Coronary artery (tissue), 2 donors: Measurements from ENCODE around the gene CD70.
"Not testable (repeated sequence)": the region's sequence is repeated elsewhere in the genome, so short reads cannot be mapped to it uniquely, and the experiment has no call there.

Experiments used
- DNase-seq: peaks from one replicate; pipeline ENCODE4 v3.0.0-alpha.2; 2017; ENCODE audit warnings: low spot score
- H3K27ac ChIP-seq, 2 donors: fragments of 200-600 bp; sonication (generic); one replicate each; pipeline ENCODE4 v1.5.1; 2016 to 2019
- H3K4me3 ChIP-seq: fragments of 200-600 bp; sonication (generic); 2 replicates; pipeline ENCODE4 v1.5.1; 2016; ENCODE audit warnings: mild to moderate bottlenecking, moderate library complexity
- TF ChIP-seq, protein P1 (sequence below): fragments of 200-600 bp; sonication (generic); IDR thresholded peaks from one replicate; pipeline ENCODE4 v1.5.1; 2019; ENCODE audit warnings: antibody characterized with exemption

Gene CD70

DNA sequence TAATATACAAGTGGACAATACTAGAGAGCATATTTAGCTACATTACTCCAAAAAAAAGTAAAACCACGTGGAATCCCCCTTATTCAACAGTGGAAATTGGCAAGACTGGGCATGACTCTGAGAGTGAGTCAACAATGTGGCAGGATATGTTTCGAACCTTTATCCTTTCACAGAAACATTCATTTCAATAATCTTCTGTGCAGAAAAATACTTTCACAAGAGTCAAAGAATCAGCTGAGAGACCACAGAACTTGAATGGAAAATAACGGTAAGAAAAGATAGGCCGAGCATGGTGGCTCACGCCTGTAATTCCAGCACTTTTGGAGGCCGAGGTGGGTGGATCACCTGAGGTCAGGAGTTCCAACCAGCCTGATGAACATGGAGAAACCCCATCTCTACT is 25.1 kb upstream of the CD70 start:
- Histone ChIP-seq H3K4me3 (no peak overlapping the region), H3K27ac (no peak overlapping the region)
- TF ChIP-seq, protein P1, sequence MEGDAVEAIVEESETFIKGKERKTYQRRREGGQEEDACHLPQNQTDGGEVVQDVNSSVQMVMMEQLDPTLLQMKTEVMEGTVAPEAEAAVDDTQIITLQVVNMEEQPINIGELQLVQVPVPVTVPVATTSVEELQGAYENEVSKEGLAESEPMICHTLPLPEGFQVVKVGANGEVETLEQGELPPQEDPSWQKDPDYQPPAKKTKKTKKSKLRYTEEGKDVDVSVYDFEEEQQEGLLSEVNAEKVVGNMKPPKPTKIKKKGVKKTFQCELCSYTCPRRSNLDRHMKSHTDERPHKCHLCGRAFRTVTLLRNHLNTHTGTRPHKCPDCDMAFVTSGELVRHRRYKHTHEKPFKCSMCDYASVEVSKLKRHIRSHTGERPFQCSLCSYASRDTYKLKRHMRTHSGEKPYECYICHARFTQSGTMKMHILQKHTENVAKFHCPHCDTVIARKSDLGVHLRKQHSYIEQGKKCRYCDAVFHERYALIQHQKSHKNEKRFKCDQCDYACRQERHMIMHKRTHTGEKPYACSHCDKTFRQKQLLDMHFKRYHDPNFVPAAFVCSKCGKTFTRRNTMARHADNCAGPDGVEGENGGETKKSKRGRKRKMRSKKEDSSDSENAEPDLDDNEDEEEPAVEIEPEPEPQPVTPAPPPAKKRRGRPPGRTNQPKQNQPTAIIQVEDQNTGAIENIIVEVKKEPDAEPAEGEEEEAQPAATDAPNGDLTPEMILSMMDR = no peak
- DNase-seq = no peak

DNA sequence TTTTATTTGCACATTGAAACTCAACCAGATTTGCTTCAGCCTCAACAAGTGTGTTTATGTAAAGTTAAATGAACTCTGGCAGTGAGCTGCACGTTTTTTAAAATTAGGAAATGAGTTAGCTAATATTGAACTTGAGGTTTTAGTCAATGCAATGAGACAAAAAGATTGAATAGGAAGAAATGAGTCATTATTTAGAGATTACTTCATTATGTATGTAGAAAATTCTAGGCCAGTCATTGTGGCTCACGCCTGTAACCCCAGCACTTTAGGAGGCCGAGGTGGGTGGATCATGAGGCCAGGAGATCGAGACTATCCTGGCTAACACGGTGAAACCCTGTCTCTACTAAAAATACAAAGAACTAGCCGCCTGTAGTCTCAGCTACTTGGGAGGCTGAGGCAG is 22.8 kb upstream of the CD70 start:
- no peak overlapping the region for H3K27ac ChIP-seq
- TF ChIP-seq, protein P1 = no peak
- no peak for DNase-seq
- no peak overlapping the region for H3K4me3 ChIP-seq

DNA sequence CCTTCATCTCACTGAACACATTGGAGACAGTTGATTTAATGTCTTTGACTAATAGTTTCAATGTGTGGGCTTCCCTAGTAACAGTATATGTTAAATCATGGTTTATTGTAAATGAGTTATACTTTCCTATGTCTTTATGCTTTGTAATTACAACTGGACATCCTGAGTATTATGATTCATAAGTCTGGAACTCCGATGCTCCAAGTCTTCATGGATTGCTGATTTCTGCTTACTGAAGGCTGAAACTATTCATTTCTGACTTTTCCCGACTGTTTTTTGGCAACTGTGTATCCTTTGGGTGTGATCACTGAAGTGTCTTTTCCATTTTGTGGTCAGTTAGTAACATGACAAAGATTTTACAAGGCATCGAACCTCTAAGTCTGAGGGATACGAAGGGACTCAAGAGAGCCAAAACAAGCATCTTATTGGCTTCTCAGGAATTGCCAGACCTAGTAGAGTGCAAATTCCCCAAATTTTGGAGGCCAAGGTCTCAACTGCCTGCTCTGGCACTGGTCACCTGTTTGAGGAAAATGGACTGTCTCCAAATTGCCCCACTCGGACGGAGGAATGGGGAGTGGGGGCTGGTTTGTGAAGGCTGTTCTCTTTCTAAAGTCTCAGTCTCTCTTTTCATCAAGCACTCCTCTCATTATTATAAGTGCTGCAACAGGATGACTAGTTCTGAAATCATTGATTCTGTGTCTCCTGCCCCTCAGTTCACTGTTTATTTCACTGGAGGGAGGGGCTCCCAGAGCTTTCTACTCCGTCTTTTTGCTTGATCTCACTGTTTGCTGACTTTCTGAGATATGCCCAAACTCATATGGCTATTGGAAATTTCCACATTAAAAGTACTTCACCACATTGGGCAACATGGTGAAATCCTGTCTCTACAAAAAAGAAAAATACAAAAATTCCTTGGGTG is 20.2 kb upstream of the CD70 start:
- TF ChIP-seq, protein P1 = no peak
- Histone ChIP-seq H3K4me3 (no peak overlapping the region), H3K27ac (peak overlapping the region in 1 of 2 donors; percentile 44)
- DNase-seq = no peak

DNA sequence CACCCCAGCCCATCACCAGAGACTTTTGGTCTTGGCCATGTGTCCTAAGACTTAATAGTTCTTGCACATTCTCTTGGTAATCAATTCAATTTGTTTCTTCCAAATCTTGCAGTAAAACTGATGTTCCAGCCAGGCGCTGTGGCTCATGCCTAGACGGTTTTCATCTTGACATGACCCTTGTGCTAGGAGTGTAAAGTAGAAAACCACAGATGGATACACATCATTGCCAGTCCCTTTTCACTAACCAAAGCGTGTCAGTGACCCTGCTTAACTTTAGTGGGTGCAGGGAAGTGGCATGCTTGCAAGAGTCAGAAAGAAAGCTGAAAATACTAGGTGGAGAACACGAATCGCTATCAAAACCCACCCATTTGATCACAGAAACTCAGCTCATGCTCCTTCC is 18.0 kb upstream of the CD70 start:
- DNase-seq = no peak
- Histone ChIP-seq H3K4me3 (no peak overlapping the region), H3K27ac (no peak overlapping the region)
- TF ChIP-seq, protein P1 = no peak

DNA sequence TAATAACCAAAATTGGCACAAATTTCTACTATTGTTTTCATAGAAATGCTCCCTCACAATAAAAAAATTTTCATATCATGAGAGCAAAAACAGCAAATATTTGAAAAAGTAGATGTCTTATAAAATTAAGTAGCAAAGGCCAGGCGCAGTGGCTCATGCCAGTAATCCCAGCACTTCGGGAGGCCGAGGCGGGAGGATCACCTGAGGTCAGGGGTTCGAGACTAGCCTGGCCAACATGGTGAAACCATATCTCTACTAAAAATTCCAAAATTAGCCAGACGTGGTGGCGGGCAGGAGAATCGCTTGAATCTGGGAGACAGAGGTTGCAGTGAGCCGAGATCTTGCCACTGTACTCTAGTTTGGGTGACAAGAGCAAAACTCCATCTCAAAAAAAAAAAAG is 17.2 kb upstream of the CD70 start:
- not testable (repeated sequence) for DNase-seq, H3K4me3 ChIP-seq, H3K27ac ChIP-seq

DNA sequence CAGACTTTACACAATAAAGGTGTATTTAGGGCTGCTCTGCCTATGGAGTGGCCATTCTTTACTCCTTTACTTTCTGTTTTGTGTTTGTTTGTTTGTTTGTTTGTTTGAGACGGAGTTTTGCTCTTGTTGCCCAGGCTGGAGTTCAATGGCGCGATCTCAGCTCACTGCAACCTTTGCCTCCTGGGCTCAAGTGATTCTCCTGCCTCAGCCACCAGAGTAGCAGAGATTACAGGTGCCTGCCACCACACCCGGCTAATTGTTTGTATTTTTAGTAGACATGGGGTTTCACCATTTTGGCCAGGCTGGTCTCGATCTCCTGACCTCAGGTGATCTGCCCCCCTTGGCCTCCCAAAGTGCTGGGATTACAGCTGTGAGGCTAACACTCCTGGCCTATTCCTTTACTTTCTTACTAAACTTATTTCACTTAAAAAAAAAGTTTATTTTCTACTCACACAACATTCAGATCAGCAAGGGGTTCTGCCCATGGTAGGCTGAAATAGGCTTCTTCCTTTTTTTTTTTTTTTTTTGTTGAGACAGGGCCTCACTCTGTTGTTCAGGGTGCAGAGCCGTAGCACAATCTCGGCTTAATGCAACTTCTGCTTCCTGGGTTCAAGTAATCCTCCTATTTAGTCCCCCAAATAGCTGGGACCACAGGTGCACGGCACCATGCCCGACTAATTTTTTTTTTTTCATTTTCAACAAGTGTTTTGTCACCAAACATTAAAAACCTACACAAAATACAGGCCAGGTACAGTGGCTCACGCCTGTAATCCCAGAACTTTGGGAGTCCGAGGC is 15.5 kb upstream of the CD70 start:
- not testable (repeated sequence) for H3K4me3 ChIP-seq, DNase-seq

DNA sequence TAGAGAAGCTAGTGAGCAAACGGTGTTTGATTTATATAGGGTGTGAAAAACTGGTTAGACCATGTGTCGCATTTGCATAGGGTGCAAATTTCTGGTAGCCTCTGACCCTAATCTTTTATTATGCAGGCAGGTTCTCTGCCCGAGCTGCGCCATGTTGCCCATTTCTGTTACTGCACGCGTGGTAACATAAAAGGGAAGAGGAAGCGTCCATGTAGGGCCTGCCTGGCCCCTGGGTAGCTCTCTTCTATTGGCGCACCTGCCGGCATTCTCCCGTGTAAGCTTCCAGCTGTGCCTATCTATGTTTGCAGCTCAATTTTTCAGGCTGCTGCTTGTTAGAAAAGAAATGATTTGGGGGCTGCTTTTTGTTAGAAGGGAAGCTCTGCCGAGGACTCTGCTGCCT is 14.0 kb upstream of the CD70 start:
- H3K27ac ChIP-seq = no peak overlapping the region
- TF ChIP-seq, protein P1 = no peak
- H3K4me3 ChIP-seq = no peak overlapping the region
- DNase-seq = no peak

More for the DNA sequence above, 15.5 kb upstream of the CD70 start:
- H3K27ac ChIP-seq = not testable (repeated sequence)

DNA sequence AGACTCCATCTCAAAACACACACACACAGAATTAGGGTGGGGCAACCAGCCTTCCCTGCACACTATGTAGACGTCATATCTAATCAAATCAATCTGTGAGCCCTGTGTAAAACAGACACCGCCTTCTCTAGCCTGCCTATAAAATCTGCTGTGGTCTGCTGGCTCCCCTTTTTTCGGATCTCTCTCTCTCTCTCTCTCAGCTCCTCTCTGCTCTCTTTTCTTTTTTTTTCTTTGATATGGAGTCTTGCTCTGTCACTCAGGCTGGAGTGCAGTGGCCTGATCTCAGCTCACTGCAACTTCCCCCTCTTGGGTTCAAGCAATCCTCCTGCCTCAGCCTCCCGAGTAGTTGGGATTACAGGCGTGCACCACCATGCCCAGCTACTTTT is 11.8 kb upstream of the CD70 start:
- H3K4me3 ChIP-seq = no peak overlapping the region
- TF ChIP-seq, protein P1 = no peak
- H3K27ac ChIP-seq = no peak overlapping the region
- no peak for DNase-seq

DNA sequence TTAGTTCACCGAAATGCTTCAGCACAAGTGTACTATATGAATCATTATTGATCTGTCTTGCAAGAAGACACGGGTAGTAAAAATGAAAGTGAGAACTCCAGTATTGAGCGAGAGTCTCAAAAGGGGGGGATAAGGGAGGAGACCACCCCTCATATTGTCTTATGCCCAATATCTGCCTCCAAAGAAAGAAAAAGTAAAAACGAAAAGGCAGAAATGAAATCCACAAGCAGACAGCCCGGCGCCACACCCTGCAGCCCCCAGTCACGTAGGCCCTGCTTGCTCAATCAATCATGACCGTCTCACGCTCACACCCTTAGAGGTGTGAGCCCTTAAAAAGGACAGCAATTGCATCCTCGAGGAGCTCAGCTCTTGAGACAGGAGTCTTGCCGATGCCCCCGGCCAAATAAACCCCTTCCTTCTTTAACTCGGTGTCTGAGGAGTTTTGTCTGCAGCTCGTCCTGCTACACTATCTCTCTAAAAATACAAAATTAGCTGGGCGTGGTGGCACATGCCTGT is 10.6 kb upstream of the CD70 start:
- not testable (repeated sequence) for H3K27ac ChIP-seq, DNase-seq, H3K4me3 ChIP-seq

DNA sequence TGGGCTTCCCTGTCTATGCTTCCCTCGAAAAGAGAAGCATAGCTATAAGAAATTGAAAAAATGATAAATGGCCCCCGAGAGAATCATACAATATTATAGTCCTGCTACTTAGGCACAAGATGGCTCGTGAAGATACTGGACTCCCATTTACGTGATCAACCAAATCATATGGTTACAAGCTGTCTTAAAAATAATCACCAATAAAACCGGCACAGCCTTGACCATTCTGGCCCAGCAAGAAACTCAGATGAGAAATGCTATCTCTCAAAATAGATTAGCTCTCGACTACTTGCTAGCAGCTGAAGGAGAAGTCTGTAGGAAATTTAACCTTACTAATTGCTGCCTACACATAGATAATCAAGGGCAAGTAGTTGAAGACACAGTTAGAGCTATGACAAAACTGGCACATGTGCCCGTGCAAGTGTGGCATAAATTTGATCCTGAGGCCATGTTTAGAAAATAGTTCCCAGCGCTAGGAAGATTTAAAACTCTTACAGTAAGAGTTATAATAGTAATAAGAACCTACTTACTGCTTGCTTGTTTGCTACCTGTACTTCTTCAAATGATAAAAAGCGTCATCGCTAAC is 10.1 kb upstream of the CD70 start:
- not testable (repeated sequence) for H3K27ac ChIP-seq, H3K4me3 ChIP-seq, DNase-seq
